ENCODE measurements around the gene CS.
"Not testable (repeated sequence)": the region's sequence is repeated elsewhere in the genome, so short reads cannot be mapped to it uniquely, and the experiment has no call there.

Gene CS

GRCh38 chr12:56324206-56324605, 24.1 kb upstream of the CS start:
- no peaks in the 10 kb centered on the region for H3K9me3 ChIP-seq (ENCODE audit: control insufficient read depth in 2 of 2, low read length in 2 of 2)
- no peaks in the 10 kb centered on the region for H3K27me3 ChIP-seq (ENCODE audit: control insufficient read depth in 2 of 2, insufficient read depth in 2 of 2, low read length in 2 of 2)
- H3K27ac ChIP-seq (ENCODE audit: low read depth in 2 of 2, low read length in 2 of 2) = no peak overlapping the region
- H3K4me3 ChIP-seq (ENCODE audit: low read length in 2 of 2) = no peak overlapping the region
- H3K9ac ChIP-seq (ENCODE audit: low read depth in 1 of 2, low read length in 2 of 2) = no peak overlapping the region
- no peaks in the 10 kb centered on the region for H3K4me1 ChIP-seq (ENCODE audit: control insufficient read depth in 2 of 2, insufficient read depth in 2 of 2, low read length in 2 of 2)
- peaks cover 67 to 75% of the 10 kb centered on the region in 2 donors for H3K36me3 ChIP-seq (ENCODE audit: control insufficient read depth in 2 of 2, insufficient read depth in 2 of 2, low read length in 2 of 2)

- not testable (repeated sequence) for H3K9me3 ChIP-seq (ENCODE audit: control insufficient read depth in 2 of 2, low read length in 2 of 2); H3K27ac ChIP-seq (ENCODE audit: low read depth in 2 of 2, low read length in 2 of 2)
- peaks cover 63 to 65% of the 10 kb centered on the region in 2 donors for H3K36me3 ChIP-seq (ENCODE audit: control insufficient read depth in 2 of 2, insufficient read depth in 2 of 2, low read length in 2 of 2)
Observed at GRCh38 chr12:56321610-56322009, 21.5 kb upstream of the CS start.

GRCh38 chr12:56321027-56321426, 20.9 kb upstream of the CS start:
- no peaks in the 10 kb centered on the region for H3K27me3 ChIP-seq (ENCODE audit: control insufficient read depth in 2 of 2, insufficient read depth in 2 of 2, low read length in 2 of 2)
- peaks cover 58 to 60% of the 10 kb centered on the region in 2 donors for H3K36me3 ChIP-seq (ENCODE audit: control insufficient read depth in 2 of 2, insufficient read depth in 2 of 2, low read length in 2 of 2)
- peaks cover 6% of the 10 kb centered on the region in 2 donors for H3K4me1 ChIP-seq (ENCODE audit: control insufficient read depth in 2 of 2, insufficient read depth in 2 of 2, low read length in 2 of 2)
- no peak overlapping the region for H3K9ac ChIP-seq (ENCODE audit: low read depth in 1 of 2, low read length in 2 of 2)
- no peaks in the 10 kb centered on the region for H3K9me3 ChIP-seq (ENCODE audit: control insufficient read depth in 2 of 2, low read length in 2 of 2)
- no peak overlapping the region for H3K27ac ChIP-seq (ENCODE audit: low read depth in 2 of 2, low read length in 2 of 2)
- no peak overlapping the region for H3K4me3 ChIP-seq (ENCODE audit: low read length in 2 of 2)

More at GRCh38 chr12:56321610-56322009, 21.5 kb upstream of the CS start:
- not testable (repeated sequence) for H3K4me3 ChIP-seq (ENCODE audit: low read length in 2 of 2); H3K4me1 ChIP-seq (ENCODE audit: control insufficient read depth in 2 of 2, insufficient read depth in 2 of 2, low read length in 2 of 2); H3K9ac ChIP-seq (ENCODE audit: low read depth in 1 of 2, low read length in 2 of 2); H3K27me3 ChIP-seq (ENCODE audit: control insufficient read depth in 2 of 2, insufficient read depth in 2 of 2, low read length in 2 of 2)

GRCh38 chr12:56317675-56318074, 17.5 kb upstream of the CS start:
- Histone ChIP-seq H3K27me3 (ENCODE audit: control insufficient read depth in 2 of 2, insufficient read depth in 2 of 2, low read length in 2 of 2) (no peaks in the 10 kb centered on the region), H3K4me3 (ENCODE audit: low read length in 2 of 2) (no peak overlapping the region), H3K9me3 (ENCODE audit: control insufficient read depth in 2 of 2, low read length in 2 of 2) (no peaks in the 10 kb centered on the region), H3K4me1 (ENCODE audit: control insufficient read depth in 2 of 2, insufficient read depth in 2 of 2, low read length in 2 of 2) (peaks cover 14 to 15% of the 10 kb centered on the region in 2 donors), H3K9ac (ENCODE audit: low read depth in 1 of 2, low read length in 2 of 2) (no peak overlapping the region), H3K27ac (ENCODE audit: low read depth in 2 of 2, low read length in 2 of 2) (no peak overlapping the region), H3K36me3 (ENCODE audit: control insufficient read depth in 2 of 2, insufficient read depth in 2 of 2, low read length in 2 of 2) (peaks cover 25 to 29% of the 10 kb centered on the region in 2 donors)

- Histone ChIP-seq H3K27me3 (ENCODE audit: control insufficient read depth in 2 of 2, insufficient read depth in 2 of 2, low read length in 2 of 2) (no peaks in the 10 kb centered on the region), H3K27ac (ENCODE audit: low read depth in 2 of 2, low read length in 2 of 2) (peak within 1 kb of the TSS; percentile 97 to 98), H3K36me3 (ENCODE audit: control insufficient read depth in 2 of 2, insufficient read depth in 2 of 2, low read length in 2 of 2) (peaks cover 20 to 25% of the 10 kb centered on the region in 2 donors), H3K4me3 (ENCODE audit: low read length in 2 of 2) (peak within 1 kb of the TSS; percentile 97 to 99), H3K9me3 (ENCODE audit: control insufficient read depth in 2 of 2, low read length in 2 of 2) (no peaks in the 10 kb centered on the region), H3K4me1 (ENCODE audit: control insufficient read depth in 2 of 2, insufficient read depth in 2 of 2, low read length in 2 of 2) (peaks cover 14 to 15% of the 10 kb centered on the region in 2 donors), H3K9ac (ENCODE audit: low read depth in 1 of 2, low read length in 2 of 2) (peak within 1 kb of the TSS; percentile 85 to 95)
Observed at GRCh38 chr12:56315622-56316473, 15.7 kb upstream of the CS start, which contains the start of gene CNPY2. Gene CNPY2, minus strand, starts transcription at chr12:56315988. Its CDS starts 771 bp downstream, at chr12:56315217.

- peak overlapping the region; percentile 97 to 98 for H3K27ac ChIP-seq (ENCODE audit: low read depth in 2 of 2, low read length in 2 of 2)
- peak overlapping the region; percentile 97 to 99 for H3K4me3 ChIP-seq (ENCODE audit: low read length in 2 of 2)
- peaks cover 26 to 31% of the 10 kb centered on the region in 2 donors for H3K36me3 ChIP-seq (ENCODE audit: control insufficient read depth in 2 of 2, insufficient read depth in 2 of 2, low read length in 2 of 2)
- H3K9ac ChIP-seq (ENCODE audit: low read depth in 1 of 2, low read length in 2 of 2) = peak overlapping the region; percentile 85 to 95
- no peaks in the 10 kb centered on the region for H3K27me3 ChIP-seq (ENCODE audit: control insufficient read depth in 2 of 2, insufficient read depth in 2 of 2, low read length in 2 of 2)
- H3K4me1 ChIP-seq (ENCODE audit: control insufficient read depth in 2 of 2, insufficient read depth in 2 of 2, low read length in 2 of 2) = peaks cover 14 to 15% of the 10 kb centered on the region in 2 donors
- no peaks in the 10 kb centered on the region for H3K9me3 ChIP-seq (ENCODE audit: control insufficient read depth in 2 of 2, low read length in 2 of 2)
Observed at GRCh38 chr12:56315249-56315621, 15.1 kb upstream of the CS start.

GRCh38 chr12:56311003-56311402, 10.9 kb upstream of the CS start:
- no peaks in the 10 kb centered on the region for H3K27me3 ChIP-seq (ENCODE audit: control insufficient read depth in 2 of 2, insufficient read depth in 2 of 2, low read length in 2 of 2)
- no peak overlapping the region for H3K4me3 ChIP-seq (ENCODE audit: low read length in 2 of 2)
- H3K9me3 ChIP-seq (ENCODE audit: control insufficient read depth in 2 of 2, low read length in 2 of 2) = no peaks in the 10 kb centered on the region
- peaks cover 8 to 10% of the 10 kb centered on the region in 2 donors for H3K4me1 ChIP-seq (ENCODE audit: control insufficient read depth in 2 of 2, insufficient read depth in 2 of 2, low read length in 2 of 2)
- H3K9ac ChIP-seq (ENCODE audit: low read depth in 1 of 2, low read length in 2 of 2) = no peak overlapping the region
- H3K36me3 ChIP-seq (ENCODE audit: control insufficient read depth in 2 of 2, insufficient read depth in 2 of 2, low read length in 2 of 2) = peaks cover 24 to 26% of the 10 kb centered on the region in 2 donors
- no peak overlapping the region for H3K27ac ChIP-seq (ENCODE audit: low read depth in 2 of 2, low read length in 2 of 2)

- no peaks in the 10 kb centered on the region for H3K9me3 ChIP-seq (ENCODE audit: control insufficient read depth in 2 of 2, low read length in 2 of 2)
- no peak overlapping the region for H3K9ac ChIP-seq (ENCODE audit: low read depth in 1 of 2, low read length in 2 of 2)
- peaks cover 26 to 30% of the 10 kb centered on the region in 2 donors for H3K36me3 ChIP-seq (ENCODE audit: control insufficient read depth in 2 of 2, insufficient read depth in 2 of 2, low read length in 2 of 2)
- H3K27me3 ChIP-seq (ENCODE audit: control insufficient read depth in 2 of 2, insufficient read depth in 2 of 2, low read length in 2 of 2) = no peaks in the 10 kb centered on the region
- H3K27ac ChIP-seq (ENCODE audit: low read depth in 2 of 2, low read length in 2 of 2) = no peak overlapping the region
- no peak overlapping the region for H3K4me3 ChIP-seq (ENCODE audit: low read length in 2 of 2)
- no peaks in the 10 kb centered on the region for H3K4me1 ChIP-seq (ENCODE audit: control insufficient read depth in 2 of 2, insufficient read depth in 2 of 2, low read length in 2 of 2)
Observed at GRCh38 chr12:56308714-56309113, 8.6 kb upstream of the CS start.

- Histone ChIP-seq H3K36me3 (ENCODE audit: control insufficient read depth in 2 of 2, insufficient read depth in 2 of 2, low read length in 2 of 2) (peaks cover 26 to 30% of the 10 kb centered on the region in 2 donors), H3K27ac (ENCODE audit: low read depth in 2 of 2, low read length in 2 of 2) (no peak overlapping the region), H3K4me1 (ENCODE audit: control insufficient read depth in 2 of 2, insufficient read depth in 2 of 2, low read length in 2 of 2) (no peaks in the 10 kb centered on the region), H3K9ac (ENCODE audit: low read depth in 1 of 2, low read length in 2 of 2) (no peak overlapping the region), H3K4me3 (ENCODE audit: low read length in 2 of 2) (no peak overlapping the region), H3K27me3 (ENCODE audit: control insufficient read depth in 2 of 2, insufficient read depth in 2 of 2, low read length in 2 of 2) (no peaks in the 10 kb centered on the region), H3K9me3 (ENCODE audit: control insufficient read depth in 2 of 2, low read length in 2 of 2) (no peaks in the 10 kb centered on the region)
Observed at GRCh38 chr12:56307221-56307965, 7.3 kb upstream of the CS start.

All from mucosa of rectum (tissue), 2 donors.